Keratinocyte (primary cell): ENCODE measurements around the gene RABL3. TPM values are rescaled to one million over a fixed set of nuclear protein-coding genes. Genes with fewer than 3 reads are reported as not detected.

ENCODE experiments used
- DNase-seq: peaks from one replicate; pipeline ENCODE4 v3.0.0-alpha.2; 2011; ENCODE audit warnings: low read depth, missing footprints, low spot score
- FAIRE-seq: peaks from 2 replicates; lab custom pipeline; 2011; peaks lifted over from hg19 to GRCh38; lab: Jason Lieb, UNC
- H2AFZ ChIP-seq: 2 replicates; pipeline ENCODE4 v1.6.0; 2012; ENCODE audit warnings: low read length, control low read depth, inconsistent platforms; ENCODE audit not compliant: control insufficient read depth
- H3K27ac ChIP-seq: 2 replicates; pipeline ENCODE4 v1.5.1; 2011; ENCODE audit warnings: low read length; ENCODE audit not compliant: control insufficient read depth, insufficient read depth
- H3K27me3 ChIP-seq: 3 replicates; pipeline ENCODE4 v1.6.0; 2011; ENCODE audit warnings: low read length; ENCODE audit not compliant: control insufficient read depth, insufficient read depth; ENCODE audit errors: extremely low read depth
- H3K36me3 ChIP-seq, 2 experiments: 2 replicates in 1 of 2; 3 replicates in 1 of 2; pipeline ENCODE4 v1.5.1; 2011; ENCODE audit warnings: low read length in 2 of 2, mild to moderate bottlenecking in 1 of 2; ENCODE audit not compliant: control insufficient read depth in 2 of 2, insufficient read depth in 2 of 2; ENCODE audit errors: extremely low read depth in 1 of 2
- H3K4me1 ChIP-seq: 3 replicates; pipeline ENCODE4 v1.5.1; 2011; ENCODE audit warnings: low read length; ENCODE audit not compliant: control insufficient read depth, insufficient read depth; ENCODE audit errors: extremely low read depth
- H3K4me2 ChIP-seq: 3 replicates; pipeline ENCODE4 v1.6.0; 2011; ENCODE audit warnings: low read depth, low read length; ENCODE audit not compliant: control insufficient read depth, insufficient read depth; ENCODE audit errors: extremely low read depth
- H3K4me3 ChIP-seq, 3 experiments: fragments of 200-600 bp in 1 of 3; sonication (generic) in 1 of 3; 2 replicates in 2 of 3; 3 replicates in 1 of 3; pipeline ENCODE4 v1.5.1; 2011 to 2016; ENCODE audit warnings: low read length in 3 of 3, mild to moderate bottlenecking in 3 of 3, control low read depth in 2 of 3, inconsistent platforms in 1 of 3, low read depth in 1 of 3, mixed read lengths in 1 of 3, mixed run types in 1 of 3, moderate library complexity in 1 of 3; ENCODE audit not compliant: control insufficient read depth in 2 of 3, insufficient read depth in 2 of 3; ENCODE audit errors: extremely low read depth in 1 of 3
- H3K79me2 ChIP-seq: 2 replicates; pipeline ENCODE4 v1.6.0; 2012; ENCODE audit warnings: low read length; ENCODE audit not compliant: control insufficient read depth, insufficient read depth
- H3K9ac ChIP-seq: 3 replicates; pipeline ENCODE4 v1.6.0; 2011; ENCODE audit warnings: low read length; ENCODE audit not compliant: control insufficient read depth, insufficient read depth; ENCODE audit errors: extremely low read depth
- H3K9me1 ChIP-seq: 3 replicates; pipeline ENCODE4 v1.6.0; 2011; ENCODE audit warnings: low read length; ENCODE audit not compliant: control insufficient read depth, insufficient read depth; ENCODE audit errors: extremely low read depth
- H3K9me3 ChIP-seq: 2 replicates; pipeline ENCODE4 v1.5.1; 2012; ENCODE audit warnings: low read depth, low read length; ENCODE audit not compliant: control insufficient read depth
- H4K20me1 ChIP-seq: 3 replicates; pipeline ENCODE4 v1.6.0; 2011; ENCODE audit warnings: low read length; ENCODE audit not compliant: control insufficient read depth, insufficient read depth; ENCODE audit errors: extremely low read depth
- EZH2 ChIP-seq: IDR thresholded peaks from one replicate; pipeline ENCODE4 v1.6.1; 2012; ENCODE audit warnings: inconsistent platforms, mild to moderate bottlenecking, low read length, moderate library complexity
- dilution Hi-C: fragments of 300-500 bp; cut with MboI; formaldehyde crosslinking; loops from one replicate; pipeline ENCODE4 v1.7.0; 2020; ENCODE audit warnings: low sequenced_read_pairs; ENCODE audit not compliant: extremely low pct_ligation_motif_present
- polyA plus RNA-seq, 5 experiments: library from polyadenylated mRNA; depleted of rRNA in 3 of 5; stranded (reverse) in 3 of 5; stranded (forward) in 1 of 5; unstranded in 1 of 5; fragments of >200 nt; gene quantifications; 1 replicate in 1 of 5; 2 replicates in 3 of 5; 3 replicates in 1 of 5; pipeline versions ENCODE4 v1.2.1 to v1.2.3, GENCODE V29; 2011 to 2012; ENCODE audit warnings: missing spikeins in 2 of 5, low read depth in 1 of 5, low replicate concordance in 1 of 5
- TF ChIP-seq, protein P1 (sequence below), 3 experiments: IDR thresholded peaks in 1 of 3; conservative IDR thresholded peaks in 1 of 3; optimal IDR thresholded peaks in 1 of 3; 2 replicates in 2 of 3; 3 replicates in 1 of 3; pipeline versions ENCODE3 to v1.5.1; 2011; ENCODE audit warnings: low read length in 3 of 3, mild to moderate bottlenecking in 3 of 3, moderate library complexity in 2 of 3, control low read depth in 1 of 3, inconsistent platforms in 1 of 3; ENCODE audit not compliant: insufficient read depth in 2 of 3; ENCODE audit errors: extremely low read depth in 1 of 3

Gene RABL3
- polyA plus RNA-seq, 1 donor (not counting 4 experiments of a cell fraction or from before 2014, with no cell fraction given) = 13.4 TPM

DNA sequence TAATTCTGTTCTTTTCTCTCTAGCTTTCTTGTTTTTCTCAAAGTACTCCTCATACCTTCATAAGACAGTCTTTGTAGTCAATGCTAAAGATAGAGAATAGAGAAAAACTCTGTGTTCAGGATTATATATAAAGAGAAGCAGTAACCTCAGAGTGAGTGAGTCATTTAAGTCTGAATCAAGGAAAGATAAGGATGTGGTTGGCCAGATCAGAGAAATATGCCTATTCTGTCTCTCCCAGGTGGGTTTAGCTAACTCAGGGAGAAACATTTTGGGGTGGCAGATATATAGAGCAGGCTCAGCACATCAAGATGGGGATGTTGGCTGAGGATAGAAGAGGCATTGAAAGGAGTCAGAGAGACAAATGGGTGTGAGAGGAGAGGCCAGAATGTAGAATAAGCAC lies 31.6 kb upstream of the RABL3 start:
- FAIRE-seq (peak; percentile 61), DNase-seq (no peak)
- H3K9ac ChIP-seq = no peak overlapping the region
- no peak overlapping the region for H3K27ac ChIP-seq
- H4K20me1 ChIP-seq = no peaks in the 10 kb centered on the region
- H3K79me2 ChIP-seq = peaks cover 6% of the 10 kb centered on the region
- no peaks in the 10 kb centered on the region for H3K27me3 ChIP-seq
- peaks cover 3% of the 10 kb centered on the region in 2 experiments for H3K36me3 ChIP-seq
- dilution Hi-C loops = no loop called here
- no peaks in the 10 kb centered on the region for H3K9me3 ChIP-seq
- H2AFZ ChIP-seq = no peak overlapping the region
- H3K4me1 ChIP-seq = peaks cover 5% of the 10 kb centered on the region
- TF ChIP-seq, protein P1, sequence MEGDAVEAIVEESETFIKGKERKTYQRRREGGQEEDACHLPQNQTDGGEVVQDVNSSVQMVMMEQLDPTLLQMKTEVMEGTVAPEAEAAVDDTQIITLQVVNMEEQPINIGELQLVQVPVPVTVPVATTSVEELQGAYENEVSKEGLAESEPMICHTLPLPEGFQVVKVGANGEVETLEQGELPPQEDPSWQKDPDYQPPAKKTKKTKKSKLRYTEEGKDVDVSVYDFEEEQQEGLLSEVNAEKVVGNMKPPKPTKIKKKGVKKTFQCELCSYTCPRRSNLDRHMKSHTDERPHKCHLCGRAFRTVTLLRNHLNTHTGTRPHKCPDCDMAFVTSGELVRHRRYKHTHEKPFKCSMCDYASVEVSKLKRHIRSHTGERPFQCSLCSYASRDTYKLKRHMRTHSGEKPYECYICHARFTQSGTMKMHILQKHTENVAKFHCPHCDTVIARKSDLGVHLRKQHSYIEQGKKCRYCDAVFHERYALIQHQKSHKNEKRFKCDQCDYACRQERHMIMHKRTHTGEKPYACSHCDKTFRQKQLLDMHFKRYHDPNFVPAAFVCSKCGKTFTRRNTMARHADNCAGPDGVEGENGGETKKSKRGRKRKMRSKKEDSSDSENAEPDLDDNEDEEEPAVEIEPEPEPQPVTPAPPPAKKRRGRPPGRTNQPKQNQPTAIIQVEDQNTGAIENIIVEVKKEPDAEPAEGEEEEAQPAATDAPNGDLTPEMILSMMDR (optimal IDR thresholded peaks at IDR 0.05 in 1 of 3, IDR thresholded peaks at IDR 0.05 in 1 of 3, conservative IDR thresholded peaks at IDR 0.05 in 1 of 3; ENCODE audit: extremely low read depth in 1 of 3, insufficient read depth in 2 of 3, low read length in 3 of 3) = no peak
- TF ChIP-seq EZH2 = no peak
- no peak overlapping the region for H3K4me3 ChIP-seq
- H3K9me1 ChIP-seq = peaks cover 2% of the 10 kb centered on the region
- no peak overlapping the region for H3K4me2 ChIP-seq

DNA sequence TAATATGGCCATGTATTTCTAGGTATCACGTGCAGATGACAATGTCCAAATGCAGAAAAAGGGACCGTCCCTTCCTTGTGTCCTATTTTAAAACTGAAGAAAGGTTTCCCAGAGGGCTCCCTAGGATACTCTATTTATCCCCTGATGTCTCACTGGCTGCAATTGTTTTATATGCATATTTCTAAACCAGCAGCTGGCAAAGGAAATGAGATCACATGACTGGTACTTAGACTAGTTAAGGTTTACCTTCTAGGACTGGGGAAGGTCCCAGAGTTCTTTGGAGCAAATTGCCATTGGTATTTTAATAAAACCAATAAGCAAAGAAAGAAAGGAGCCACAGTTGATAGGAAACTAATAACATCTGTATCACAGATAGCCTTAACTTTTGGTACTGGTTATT lies 29.8 kb upstream of the RABL3 start:
- Histone ChIP-seq H3K9ac (no peak overlapping the region), H3K79me2 (peaks cover 17% of the 10 kb centered on the region), H3K27ac (no peak overlapping the region), H3K9me1 (peaks cover 2% of the 10 kb centered on the region), H2AFZ (no peak overlapping the region), H3K36me3 (peaks cover 3% of the 10 kb centered on the region in 2 experiments), H3K4me1 (peaks cover 7% of the 10 kb centered on the region), H3K4me2 (no peak overlapping the region), H4K20me1 (no peaks in the 10 kb centered on the region), H3K27me3 (no peaks in the 10 kb centered on the region), H3K4me3 (no peak overlapping the region), H3K9me3 (no peaks in the 10 kb centered on the region)
- dilution Hi-C loops = no loop called here
- DNase-seq (no peak), FAIRE-seq (no peak)
- TF ChIP-seq, protein P1 (optimal IDR thresholded peaks at IDR 0.05 in 1 of 3, IDR thresholded peaks at IDR 0.05 in 1 of 3, conservative IDR thresholded peaks at IDR 0.05 in 1 of 3; ENCODE audit: extremely low read depth in 1 of 3, insufficient read depth in 2 of 3, low read length in 3 of 3) = no peak
- no peak for TF ChIP-seq EZH2
